Neural crest cell (in vitro differentiated cells): ENCODE data around the gene HEATR5B. TPM values are rescaled to one million over a fixed set of nuclear protein-coding genes. Genes with fewer than 3 reads are reported as not detected.

ENCODE experiments used
- total RNA-seq: library from RNA; stranded (reverse); gene quantifications from 2 replicates; pipeline ENCODE4 v1.2.1, GENCODE V29; 2021

The HEATR5B gene
- total RNA-seq, 1 donor from 2014 or later: 17.7 TPM

Other genes starting within 250 kb of the HEATR5B start
- gene STRN, start 117.8 kb downstream of the HEATR5B start, total RNA-seq: 26.4 and 27.2 TPM in 2 replicates
- 11.2 and 11.4 TPM in 2 replicates for gene GPATCH11, start 146 bp upstream of the HEATR5B start, total RNA-seq
- 34.1 and 37.3 TPM in 2 replicates for gene EIF2AK2, start 72.6 kb upstream of the HEATR5B start, total RNA-seq
- not detected in 2 replicates for gene SULT6B1, start 104.3 kb upstream of the HEATR5B start, total RNA-seq
- gene CEBPZOS, start 112.1 kb upstream of the HEATR5B start, total RNA-seq: not detected in 2 replicates
- 55.0 and 60.4 TPM in 2 replicates for gene CEBPZ, start 147.2 kb upstream of the HEATR5B start, total RNA-seq
- gene NDUFAF7, start 147.3 kb upstream of the HEATR5B start, total RNA-seq: 21.9 and 25.1 TPM in 2 replicates
- 62.6 and 68.3 TPM in 2 replicates for gene PRKD3, start 240.5 kb upstream of the HEATR5B start, total RNA-seq